Breast epithelium (tissue), 4 donors: Measurements from ENCODE around the gene PFKFB2. TPM values are rescaled to one million over a fixed set of nuclear protein-coding genes. Genes with fewer than 3 reads are reported as not detected.

Source experiments
- DNase-seq, 2 donors: peaks; one replicate each; pipeline ENCODE4 v3.0.0-alpha.2; 2019; ENCODE audit warnings: low spot score in 2 of 2
- H3K27ac ChIP-seq, 2 donors: fragments of 200-600 bp; sonication (generic) in 1 of 2; one replicate each; pipeline ENCODE4 v1.5.1; 2016 to 2019; ENCODE audit warnings: mild to moderate bottlenecking in 1 of 2
- H3K27me3 ChIP-seq, 2 donors: fragments of 200-600 bp; sonication (generic) in 1 of 2; one replicate each; pipeline versions ENCODE4 v1.5.1 to v1.6.0; 2017 to 2019; ENCODE audit warnings: control low read depth in 1 of 2, mild to moderate bottlenecking in 1 of 2
- H3K36me3 ChIP-seq: fragments of 200-600 bp; one replicate; pipeline ENCODE4 v1.5.1; 2019
- H3K4me1 ChIP-seq, 2 donors: fragments of 200-600 bp; sonication (generic); one replicate each; pipeline ENCODE4 v1.5.1; 2016 to 2019; ENCODE audit warnings: control low read depth in 1 of 2
- H3K4me3 ChIP-seq, 3 donors: fragments of 200-600 bp; sonication (generic); 1 replicate in 2 of 3; 2 replicates in 1 of 3; pipeline ENCODE4 v1.5.1; 2016 to 2019; ENCODE audit warnings: mild to moderate bottlenecking in 3 of 3, moderate library complexity in 2 of 3
- H3K9me3 ChIP-seq, 2 donors: fragments of 200-600 bp; sonication (generic) in 1 of 2; one replicate each; pipeline ENCODE4 v1.5.1; 2016 to 2019; ENCODE audit warnings: control low read depth in 1 of 2
- POLR2A ChIP-seq: fragments of 450-650 bp; IDR thresholded peaks from one replicate; pipeline ENCODE4 v1.6.1; 2016; ENCODE audit warnings: antibody characterized with exemption, mild to moderate bottlenecking, moderate library complexity
- POLR2AphosphoS5 ChIP-seq, 3 donors: sonication (generic); formaldehyde crosslinking; IDR thresholded peaks; one replicate each; pipeline ENCODE4 v1.6.1; 2017; ENCODE audit warnings: antibody characterized with exemption in 3 of 3
- intact Hi-C: fragments of 100-400 bp; cut with DNase I; formaldehyde crosslinking; loops from one replicate; pipeline ENCODE4 v1.15.1; 2023; ENCODE audit warnings: low total_unique reads
- total RNA-seq, 3 donors: library from RNA; depleted of rRNA; stranded (reverse); fragments of >200 nt; gene quantifications; one replicate each; pipeline ENCODE4 v1.1.0, GENCODE V29; 2016
- TF ChIP-seq, protein P1 (sequence below), 3 donors: fragments of 450-650 bp; IDR thresholded peaks; one replicate each; pipeline ENCODE4 v1.5.1; 2016 to 2017; ENCODE audit warnings: antibody characterized with exemption in 3 of 3, mild to moderate bottlenecking in 3 of 3, moderate library complexity in 3 of 3

Gene PFKFB2
- total RNA-seq, 3 donors from 2014 or later, result 7.5 to 13.2 (median 8.2) TPM

DNA sequence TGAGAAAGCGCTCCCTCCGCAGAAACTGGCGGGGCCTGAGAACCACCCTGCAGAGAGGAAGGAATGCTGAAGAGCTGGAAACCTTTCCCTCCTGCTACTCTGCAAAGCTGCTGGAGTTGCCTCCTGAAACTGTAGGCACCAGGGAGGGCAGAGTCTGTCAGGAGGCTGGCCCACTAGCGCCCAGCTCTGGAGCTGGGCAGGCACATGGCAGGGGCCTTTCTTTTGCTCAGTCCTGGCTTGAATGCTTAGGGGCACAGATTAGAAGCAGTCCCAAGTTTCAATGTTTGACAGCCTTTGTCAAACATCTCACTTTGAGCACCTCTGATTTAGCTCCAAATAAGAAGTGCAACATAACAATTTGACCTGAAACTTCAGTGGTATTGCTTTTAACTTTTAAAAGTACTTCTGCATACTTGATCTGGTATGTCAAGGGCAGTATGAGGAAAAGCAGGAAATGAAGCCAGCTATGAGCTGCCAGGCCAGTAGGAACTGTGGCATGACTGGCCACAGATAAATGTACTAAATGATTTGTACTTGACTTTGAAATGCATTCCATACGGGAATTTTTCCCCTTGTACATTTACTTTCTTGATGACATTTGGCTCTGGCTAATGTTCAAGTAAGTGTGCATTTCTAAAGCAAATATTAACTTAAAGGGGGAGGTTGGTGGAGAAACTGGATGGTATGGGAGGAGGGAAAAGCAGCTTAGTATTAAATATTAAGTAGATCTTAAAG is 27.8 kb upstream of the PFKFB2 start:
- H3K4me3 ChIP-seq, result no peak overlapping the region
- peaks cover 0 to 16% of the 10 kb centered on the region in 2 donors for H3K4me1 ChIP-seq
- DNase-seq, result no peak
- no peaks in the 10 kb centered on the region for H3K9me3 ChIP-seq
- intact Hi-C loops, result no loop called here
- TF ChIP-seq POLR2A (no peak), POLR2AphosphoS5 (IDR thresholded peaks at IDR 0.05) (no peak)
- TF ChIP-seq, protein P1, sequence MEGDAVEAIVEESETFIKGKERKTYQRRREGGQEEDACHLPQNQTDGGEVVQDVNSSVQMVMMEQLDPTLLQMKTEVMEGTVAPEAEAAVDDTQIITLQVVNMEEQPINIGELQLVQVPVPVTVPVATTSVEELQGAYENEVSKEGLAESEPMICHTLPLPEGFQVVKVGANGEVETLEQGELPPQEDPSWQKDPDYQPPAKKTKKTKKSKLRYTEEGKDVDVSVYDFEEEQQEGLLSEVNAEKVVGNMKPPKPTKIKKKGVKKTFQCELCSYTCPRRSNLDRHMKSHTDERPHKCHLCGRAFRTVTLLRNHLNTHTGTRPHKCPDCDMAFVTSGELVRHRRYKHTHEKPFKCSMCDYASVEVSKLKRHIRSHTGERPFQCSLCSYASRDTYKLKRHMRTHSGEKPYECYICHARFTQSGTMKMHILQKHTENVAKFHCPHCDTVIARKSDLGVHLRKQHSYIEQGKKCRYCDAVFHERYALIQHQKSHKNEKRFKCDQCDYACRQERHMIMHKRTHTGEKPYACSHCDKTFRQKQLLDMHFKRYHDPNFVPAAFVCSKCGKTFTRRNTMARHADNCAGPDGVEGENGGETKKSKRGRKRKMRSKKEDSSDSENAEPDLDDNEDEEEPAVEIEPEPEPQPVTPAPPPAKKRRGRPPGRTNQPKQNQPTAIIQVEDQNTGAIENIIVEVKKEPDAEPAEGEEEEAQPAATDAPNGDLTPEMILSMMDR (IDR thresholded peaks at IDR 0.05), result no peak
- no peaks in the 10 kb centered on the region for H3K36me3 ChIP-seq
- peak overlapping the region; percentile 84 to 93 for H3K27ac ChIP-seq
- H3K27me3 ChIP-seq, result no peaks in the 10 kb centered on the region

DNA sequence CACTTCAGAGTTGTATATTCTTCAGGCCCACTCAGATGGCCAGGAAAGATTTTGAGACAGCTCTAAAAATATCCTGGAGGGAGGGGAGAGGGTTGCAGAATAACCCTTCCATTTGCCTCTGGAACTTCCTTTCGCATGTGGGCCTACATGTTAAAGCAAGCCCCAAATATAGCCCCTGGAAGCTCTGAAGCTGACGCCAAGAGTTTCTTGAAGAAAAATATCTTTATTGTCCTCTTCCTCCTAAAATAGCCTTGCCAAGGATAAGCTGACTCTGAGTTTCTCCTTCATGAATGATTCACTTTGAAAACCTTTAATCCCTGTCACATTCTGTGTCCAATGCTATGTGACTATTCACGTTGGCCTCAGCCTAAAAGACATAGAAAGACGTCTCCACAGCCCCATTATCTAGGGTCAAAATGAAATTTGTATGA is 27.0 kb upstream of the PFKFB2 start:
- TF ChIP-seq POLR2AphosphoS5 (IDR thresholded peaks at IDR 0.05) (no peak), POLR2A (no peak)
- TF ChIP-seq, protein P1 (IDR thresholded peaks at IDR 0.05), result no peak
- H3K36me3 ChIP-seq, result no peaks in the 10 kb centered on the region
- peak in 1 of 2 donors; percentile 63 for DNase-seq
- H3K27ac ChIP-seq, result peak overlapping the region; percentile 84 to 93
- no peaks in the 10 kb centered on the region for H3K9me3 ChIP-seq
- H3K4me3 ChIP-seq, result no peak overlapping the region
- H3K4me1 ChIP-seq, result peaks cover 0 to 16% of the 10 kb centered on the region in 2 donors
- intact Hi-C loops, result no loop called here
- no peaks in the 10 kb centered on the region for H3K27me3 ChIP-seq

DNA sequence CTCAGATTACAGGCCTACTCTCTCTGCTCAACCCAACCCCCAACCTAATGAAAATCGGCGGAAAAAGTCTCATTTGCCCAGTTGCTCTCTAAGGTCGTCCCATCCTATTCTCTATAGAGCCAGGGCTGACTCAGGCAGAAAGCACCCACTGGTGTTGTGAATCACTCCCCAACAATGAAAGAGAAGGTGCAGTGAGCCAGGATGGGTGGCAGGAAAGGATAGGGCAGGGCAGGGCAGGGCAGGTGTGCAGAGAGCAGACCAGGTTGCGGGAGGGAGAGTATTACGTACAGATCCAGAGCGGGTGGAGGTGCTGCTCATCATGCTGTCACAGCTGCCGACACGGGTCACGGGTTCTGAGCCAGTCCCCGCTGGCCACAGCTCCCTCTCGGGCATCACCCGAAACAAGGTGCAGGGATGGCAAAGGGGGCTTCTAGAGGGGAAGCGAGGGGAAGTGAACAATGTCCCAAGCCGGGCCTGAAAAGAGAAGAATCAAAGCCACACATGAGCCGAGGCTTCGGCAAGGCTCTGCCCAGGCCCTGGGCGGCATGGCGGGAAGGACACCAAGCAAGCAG is 25.8 kb upstream of the PFKFB2 start:
- TF ChIP-seq, protein P1 (IDR thresholded peaks at IDR 0.05), result no peak
- no peak for TF ChIP-seq POLR2A
- no peak for TF ChIP-seq POLR2AphosphoS5 (IDR thresholded peaks at IDR 0.05)
- Histone ChIP-seq H3K9me3 (no peaks in the 10 kb centered on the region), H3K4me3 (peak overlapping the region in 2 of 3 donors; percentile 13 to 26), H3K27ac (peak overlapping the region; percentile 84 to 93), H3K4me1 (peaks cover 0 to 16% of the 10 kb centered on the region in 2 donors), H3K27me3 (no peaks in the 10 kb centered on the region), H3K36me3 (no peaks in the 10 kb centered on the region)
- peak in 1 of 2 donors; percentile 64 for DNase-seq
- intact Hi-C loops, result no loop called here

DNA sequence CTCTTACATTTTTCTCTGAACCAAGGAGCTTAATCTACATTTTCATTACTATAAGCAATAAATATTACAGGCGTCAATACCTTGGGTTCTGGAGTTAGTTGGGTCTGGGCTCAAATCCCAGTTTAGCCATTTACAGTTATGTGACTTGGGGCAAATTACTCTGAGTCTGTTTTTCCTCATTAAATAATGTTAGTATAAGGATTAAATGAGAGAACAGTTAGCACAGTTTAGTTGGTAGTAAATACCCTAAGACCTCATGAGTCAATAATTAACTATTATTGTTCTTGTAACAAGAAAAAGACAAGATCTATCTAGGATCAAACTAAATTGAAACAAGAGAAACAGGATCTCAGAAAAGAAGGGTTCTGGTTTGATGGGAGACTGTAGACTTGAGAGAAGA is 25.2 kb upstream of the PFKFB2 start:
- H3K36me3 ChIP-seq, result no peaks in the 10 kb centered on the region
- peak overlapping the region; percentile 84 to 93 for H3K27ac ChIP-seq
- no peak for DNase-seq
- intact Hi-C loops, result no loop called here
- peak overlapping the region in 1 of 3 donors; percentile 26 for H3K4me3 ChIP-seq
- peaks cover 0 to 16% of the 10 kb centered on the region in 2 donors for H3K4me1 ChIP-seq
- H3K27me3 ChIP-seq, result no peaks in the 10 kb centered on the region
- H3K9me3 ChIP-seq, result no peaks in the 10 kb centered on the region
- TF ChIP-seq POLR2AphosphoS5 (IDR thresholded peaks at IDR 0.05) (no peak), POLR2A (no peak)
- TF ChIP-seq, protein P1 (IDR thresholded peaks at IDR 0.05), result no peak
